Measurements from ENCODE around the gene MBOAT1.
"Not testable (repeated sequence)": the region's sequence is repeated elsewhere in the genome, so short reads cannot be mapped to it uniquely, and the experiment has no call there.

- not testable (repeated sequence) for TF ChIP-seq CTCF (IDR thresholded peaks at IDR 0.05); POLR2A (IDR thresholded peaks at IDR 0.05; ENCODE audit: low read length); EP300 (IDR thresholded peaks at IDR 0.05); REST (IDR thresholded peaks at IDR 0.05); MAX (IDR thresholded peaks at IDR 0.05); HEYL (CRISPR knock-in tag; IDR thresholded peaks at IDR 0.05); CHD2 (IDR thresholded peaks at IDR 0.05; ENCODE audit: low read length, partially characterized antibody); SMC3 (IDR thresholded peaks at IDR 0.05); RCOR1 (IDR thresholded peaks at IDR 0.05; ENCODE audit: low read depth, low read length); MAZ (IDR thresholded peaks at IDR 0.05; ENCODE audit: borderline replicate concordance, low read depth, low read length); POLR2AphosphoS2 (conservative IDR thresholded peaks at IDR 0.05; ENCODE audit: low read length)
These were observed 32.8 kb upstream of the MBOAT1 start for GRCh38 chr6:20244807-20245681.

All from A549 (cell line).